Choroid plexus epithelial cell (primary cell): ENCODE measurements around the gene MEIKIN.

Source experiments
- DNase-seq: peaks from one replicate; pipeline ENCODE4 v3.0.0-alpha.2; 2010; ENCODE audit warnings: low read depth
- H3K4me3 ChIP-seq: 2 replicates; pipeline ENCODE4 v1.5.1; 2011; ENCODE audit warnings: low read depth, mild to moderate bottlenecking, control low read depth, low read length, moderate library complexity
- TF ChIP-seq, protein P1 (sequence below): conservative IDR thresholded peaks from 2 replicates; pipeline ENCODE4 v1.5.1; 2011; ENCODE audit warnings: low read depth, mild to moderate bottlenecking, control low read depth, inconsistent platforms, low read length, moderate library complexity

The MEIKIN gene

GRCh38 chr5:131980696-131981095, 35.2 kb upstream of the MEIKIN start:
- no peak overlapping the region for H3K4me3 ChIP-seq
- DNase-seq = no peak
- TF ChIP-seq, protein P1, sequence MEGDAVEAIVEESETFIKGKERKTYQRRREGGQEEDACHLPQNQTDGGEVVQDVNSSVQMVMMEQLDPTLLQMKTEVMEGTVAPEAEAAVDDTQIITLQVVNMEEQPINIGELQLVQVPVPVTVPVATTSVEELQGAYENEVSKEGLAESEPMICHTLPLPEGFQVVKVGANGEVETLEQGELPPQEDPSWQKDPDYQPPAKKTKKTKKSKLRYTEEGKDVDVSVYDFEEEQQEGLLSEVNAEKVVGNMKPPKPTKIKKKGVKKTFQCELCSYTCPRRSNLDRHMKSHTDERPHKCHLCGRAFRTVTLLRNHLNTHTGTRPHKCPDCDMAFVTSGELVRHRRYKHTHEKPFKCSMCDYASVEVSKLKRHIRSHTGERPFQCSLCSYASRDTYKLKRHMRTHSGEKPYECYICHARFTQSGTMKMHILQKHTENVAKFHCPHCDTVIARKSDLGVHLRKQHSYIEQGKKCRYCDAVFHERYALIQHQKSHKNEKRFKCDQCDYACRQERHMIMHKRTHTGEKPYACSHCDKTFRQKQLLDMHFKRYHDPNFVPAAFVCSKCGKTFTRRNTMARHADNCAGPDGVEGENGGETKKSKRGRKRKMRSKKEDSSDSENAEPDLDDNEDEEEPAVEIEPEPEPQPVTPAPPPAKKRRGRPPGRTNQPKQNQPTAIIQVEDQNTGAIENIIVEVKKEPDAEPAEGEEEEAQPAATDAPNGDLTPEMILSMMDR = no peak

DNA sequence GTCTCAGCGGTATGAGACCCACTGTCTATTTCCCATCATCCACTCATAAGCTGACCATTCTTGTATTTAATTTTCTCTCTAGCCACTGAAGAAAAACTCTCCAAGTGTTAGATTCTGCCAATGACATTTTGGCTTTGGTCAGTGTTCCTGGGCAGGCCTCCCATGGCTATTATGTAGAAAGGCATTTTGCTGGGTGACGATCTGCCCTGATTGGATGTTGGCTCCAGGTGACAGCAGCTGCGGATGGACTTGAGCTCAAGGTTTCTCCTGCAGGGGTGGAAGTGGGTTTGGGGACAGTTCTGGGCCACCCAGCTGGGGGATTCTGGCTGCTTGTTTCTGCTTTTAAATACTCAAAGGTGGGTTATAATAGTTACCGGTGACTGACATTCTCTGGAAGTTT, 34.4 kb upstream of the MEIKIN start:
- TF ChIP-seq, protein P1 = no peak
- no peak for DNase-seq

GRCh38 chr5:131977212-131977604, 31.7 kb upstream of the MEIKIN start:
- DNase-seq = no peak
- TF ChIP-seq, protein P1 = no peak
- H3K4me3 ChIP-seq = no peak overlapping the region

More for the DNA sequence above, 34.4 kb upstream of the MEIKIN start:
- no peak overlapping the region for H3K4me3 ChIP-seq

DNA sequence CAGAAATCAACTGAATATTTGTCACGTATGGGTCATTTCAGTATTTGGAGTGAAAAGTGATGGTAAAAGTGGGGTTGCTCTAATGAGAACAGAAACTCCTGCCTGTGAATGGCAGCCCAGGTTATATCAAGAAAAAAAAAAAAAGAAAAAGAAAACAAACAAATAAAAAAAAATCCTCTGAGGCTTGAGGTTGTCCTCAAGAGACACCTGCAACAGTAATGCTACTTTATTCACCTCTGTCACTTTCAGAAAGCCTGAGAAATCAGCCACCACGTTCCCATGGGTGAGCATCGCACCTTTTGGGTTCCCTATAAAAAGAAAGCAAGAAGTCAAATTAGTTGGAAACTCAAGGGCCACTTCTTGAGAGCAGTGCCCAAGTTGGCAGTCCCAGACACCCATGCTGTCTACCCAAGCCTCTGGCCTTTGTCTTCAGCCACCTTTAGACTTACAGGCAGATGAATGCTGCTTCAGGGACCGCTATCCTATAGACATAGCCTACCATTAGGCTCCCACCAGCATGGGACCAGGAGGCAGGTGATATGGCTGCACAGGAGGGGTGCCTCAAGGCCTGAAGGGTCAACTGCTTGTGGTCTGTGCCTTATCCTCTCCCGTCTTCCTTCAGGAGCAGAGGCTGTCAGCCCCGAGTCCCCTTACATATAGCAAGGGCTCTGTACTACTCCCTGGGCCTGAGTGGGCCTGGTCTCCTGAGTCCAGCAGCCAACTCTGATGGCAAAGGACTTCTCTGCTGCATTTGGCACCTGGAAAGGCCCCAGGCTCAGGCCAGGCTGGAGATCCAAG, 31.1 kb upstream of the MEIKIN start:
- no peak overlapping the region for H3K4me3 ChIP-seq
- TF ChIP-seq, protein P1 = no peak
- no peak for DNase-seq

DNA sequence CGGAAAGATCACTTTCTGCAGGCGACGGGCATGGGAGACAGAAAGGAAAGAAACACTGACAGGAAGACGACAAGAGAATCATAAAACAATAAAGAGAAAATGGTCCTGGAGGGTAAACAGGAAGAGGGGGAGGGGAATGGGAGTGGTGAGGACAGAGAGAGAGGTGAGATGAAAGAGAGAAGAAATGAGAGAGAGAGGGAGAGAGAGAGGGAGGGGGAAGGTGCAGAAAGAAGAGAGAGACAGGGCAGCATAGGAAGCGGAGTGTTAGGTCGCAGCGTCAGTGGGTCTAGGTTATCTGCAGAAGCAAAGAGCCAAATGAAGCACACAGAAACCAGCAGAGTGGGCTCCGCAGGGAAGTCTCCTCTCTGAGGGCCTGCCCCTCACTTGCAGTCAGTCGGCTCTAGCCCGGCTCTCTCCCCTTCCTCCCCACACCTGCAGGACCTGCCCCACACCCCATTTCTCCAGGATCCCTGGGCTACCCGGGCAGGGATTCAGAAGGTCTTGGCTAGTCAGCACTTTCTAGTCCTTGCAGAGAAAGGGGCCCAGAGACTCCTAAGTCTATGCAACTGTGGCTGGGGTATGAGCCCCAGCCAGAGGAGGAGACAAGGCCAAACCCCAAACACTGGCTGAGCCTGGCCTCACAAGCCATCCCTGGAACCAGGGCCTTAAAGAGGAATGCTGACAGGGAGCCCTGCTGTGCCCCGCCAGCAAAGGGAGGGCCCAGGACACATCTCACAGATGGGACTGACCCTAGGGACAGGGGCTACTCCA, 29.7 kb upstream of the MEIKIN start:
- DNase-seq = no peak
- TF ChIP-seq, protein P1 = no peak
- no peak overlapping the region for H3K4me3 ChIP-seq

GRCh38 chr5:131974622-131974955, 29.1 kb upstream of the MEIKIN start:
- DNase-seq = no peak
- no peak overlapping the region for H3K4me3 ChIP-seq
- TF ChIP-seq, protein P1 = no peak

- H3K4me3 ChIP-seq = no peak overlapping the region
- TF ChIP-seq, protein P1 = no peak
- DNase-seq = no peak
Measured at GRCh38 chr5:131974016-131974415, 28.6 kb upstream of the MEIKIN start.
